GM12874 (cell line): ENCODE results near the gene CD300A.

Experiments
- CTCF ChIP-seq: IDR thresholded peaks from 2 replicates; pipeline ENCODE4 v1.5.1; 2011; ENCODE audit warnings: low read depth, mild to moderate bottlenecking, control low read depth, low read length, moderate library complexity; ENCODE audit not compliant: insufficient read depth

The CD300A gene

GRCh38 chr17:74466828-74467184 is 372 bp downstream of the CD300A start:
- TF ChIP-seq CTCF = no peak

GRCh38 chr17:74467221-74467951 is 952 bp downstream of the CD300A start:
- no peak for TF ChIP-seq CTCF

GRCh38 chr17:74471341-74471740 is 4.9 kb downstream of the CD300A start:
- TF ChIP-seq CTCF = no peak

GRCh38 chr17:74472890-74473289 is 6.5 kb downstream of the CD300A start:
- TF ChIP-seq CTCF = no peak

DNA sequence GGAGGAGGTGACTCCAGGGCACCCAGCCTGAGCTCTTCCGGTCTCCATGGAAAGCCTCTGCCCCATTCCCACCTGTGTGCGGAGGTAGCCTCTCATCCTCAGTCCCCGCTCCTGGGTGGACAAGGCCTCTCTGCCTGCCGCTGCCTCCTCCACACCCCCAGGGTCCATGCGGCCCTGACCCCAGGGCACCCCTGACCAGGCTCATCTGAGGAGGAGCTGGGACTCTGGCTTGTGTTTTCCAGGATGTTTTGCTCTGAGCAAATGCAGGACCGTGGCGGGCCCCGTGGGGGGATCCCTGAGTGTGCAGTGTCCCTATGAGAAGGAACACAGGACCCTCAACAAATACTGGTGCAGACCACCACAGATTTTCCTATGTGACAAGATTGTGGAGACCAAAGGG is 6.9 kb downstream of the CD300A start:
- TF ChIP-seq CTCF = no peak

- no peak for TF ChIP-seq CTCF
These were observed 7.8 kb downstream of the CD300A start for GRCh38 chr17:74474043-74474792.

DNA sequence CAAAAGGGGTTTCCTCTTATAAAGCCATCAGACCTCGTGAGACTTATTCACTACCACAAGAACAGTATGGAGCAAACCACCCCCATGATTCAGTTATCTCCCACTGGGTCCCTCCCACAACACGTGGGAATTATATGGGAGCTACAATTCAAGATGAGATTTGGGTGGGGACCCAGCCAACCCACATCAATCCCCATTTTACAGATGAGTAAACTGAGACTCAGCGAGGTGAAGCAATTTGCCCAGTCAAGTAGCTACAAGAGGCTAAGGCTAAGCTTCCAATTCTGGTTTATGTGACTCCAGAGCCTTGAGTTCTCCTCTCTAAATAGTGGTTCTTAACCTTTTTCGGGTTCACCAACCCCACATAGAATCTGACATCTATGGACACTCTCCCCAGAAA is 8.8 kb downstream of the CD300A start:
- TF ChIP-seq CTCF = no peak
